OCI-LY7 (cell line): Measurements from ENCODE around the gene SERPINB10. TPM values are rescaled to one million over a fixed set of nuclear protein-coding genes. Genes with fewer than 3 reads are reported as not detected.

ENCODE experiments used
- BruUV-seq: library from RNA; stranded (reverse); fragments of 400-500 nt; replicated peaks from 2 replicates; lab custom pipeline; 2021; lab: Mats Ljungman, UMichigan
- CTCF ChIA-PET: fragments of 300-600 bp; sonication (Branson Sonifier 250); formaldehyde crosslinking; loops from one replicate; lab custom pipeline; 2022; ENCODE audit warnings: antibody characterized with exemption; ENCODE audit not compliant: unreplicated experiment; lab: Charles Lee
- POLR2A ChIA-PET: fragments of 300-600 bp; sonication (Branson Sonifier 250); formaldehyde crosslinking; loops from one replicate; lab custom pipeline; 2022; ENCODE audit warnings: antibody characterized with exemption; lab: Charles Lee
- DNase-seq: peaks from one replicate; pipeline ENCODE4 v3.0.0-alpha.2; 2015; ENCODE audit warnings: low spot score
- H2AFZ ChIP-seq: fragments of 200-600 bp; sonication (generic), shearing (Covaris generic); 2 replicates; pipeline ENCODE4 v1.6.1; 2014; ENCODE audit warnings: mild to moderate bottlenecking, antibody characterized with exemption, low read length, moderate library complexity
- H3K27ac ChIP-seq: fragments of 200-600 bp; sonication (generic); 2 replicates; pipeline ENCODE4 v1.5.1; 2014; ENCODE audit warnings: mixed run types, low read depth, mild to moderate bottlenecking, moderate library complexity, low read length, inconsistent platforms; ENCODE audit not compliant: poor library complexity, severe bottlenecking
- H3K36me3 ChIP-seq: fragments of 200-600 bp; sonication (generic); 2 replicates; pipeline ENCODE4 v1.6.1; 2014; ENCODE audit warnings: mild to moderate bottlenecking, antibody characterized with exemption, low read length, moderate library complexity, mixed read lengths; ENCODE audit not compliant: insufficient read depth
- H3K4me1 ChIP-seq: fragments of 200-600 bp; sonication (generic); 2 replicates; pipeline ENCODE4 v1.5.1; 2014; ENCODE audit warnings: mild to moderate bottlenecking, low read length; ENCODE audit not compliant: insufficient read depth, poor library complexity, severe bottlenecking
- H3K4me2 ChIP-seq: fragments of 200-600 bp; sonication (generic); 2 replicates; pipeline ENCODE4 v1.6.1; 2014; ENCODE audit warnings: mild to moderate bottlenecking, low read length
- H3K4me3 ChIP-seq: fragments of 200-600 bp; sonication (generic); 2 replicates; pipeline ENCODE4 v1.5.1; 2014; ENCODE audit warnings: mild to moderate bottlenecking, low read depth, low read length; ENCODE audit not compliant: poor library complexity, severe bottlenecking
- H3K79me2 ChIP-seq: fragments of 200-600 bp; sonication (generic); 2 replicates; pipeline ENCODE4 v1.6.1; 2016; ENCODE audit warnings: low read depth, mild to moderate bottlenecking, low read length, moderate library complexity, mixed read lengths; ENCODE audit not compliant: insufficient read depth
- H3K9me2 ChIP-seq: fragments of 200-600 bp; sonication (generic); 2 replicates; pipeline ENCODE4 v1.6.1; 2016; ENCODE audit warnings: mild to moderate bottlenecking, low read length, mixed read lengths; ENCODE audit not compliant: insufficient read depth
- H3K9me3 ChIP-seq: fragments of 200-600 bp; sonication (generic); 2 replicates; pipeline ENCODE4 v1.6.1; 2014; ENCODE audit warnings: mild to moderate bottlenecking, mixed run types, low read length, mixed read lengths
- H4K20me1 ChIP-seq: fragments of 200-600 bp; sonication (generic); 2 replicates; pipeline ENCODE4 v1.6.1; 2014; ENCODE audit warnings: mild to moderate bottlenecking, antibody characterized with exemption, low read length, moderate library complexity, mixed read lengths; ENCODE audit not compliant: insufficient read depth
- EZH2phosphoT487 ChIP-seq: fragments of 200-600 bp; sonication (generic); IDR thresholded peaks from 2 replicates; pipeline ENCODE4 v1.6.1; 2018; ENCODE audit warnings: low read depth, borderline replicate concordance, mild to moderate bottlenecking, mixed run types, antibody characterized with exemption, low read length, moderate library complexity, mixed read lengths
- intact Hi-C: fragments of 100-400 bp; cut with micrococcal nuclease; formaldehyde crosslinking; loops from one replicate; pipeline ENCODE4 v1.10.0; 2022; ENCODE audit not compliant: unreplicated experiment
- total RNA-seq, 2 experiments: library from RNA; depleted of rRNA in 1 of 2; stranded (reverse); fragments of >200 nt in 1 of 2; shearing (Covaris generic) in 1 of 2; gene quantifications; 2 replicates each; pipeline ENCODE4 v1.2.3, GENCODE V29; 2014 to 2022
- TF ChIP-seq, protein P1 (sequence below): fragments of 200-600 bp; sonication (generic); conservative IDR thresholded peaks from 2 replicates; pipeline ENCODE4 v1.5.1; 2014; ENCODE audit warnings: mild to moderate bottlenecking, antibody characterized with exemption, low read length, moderate library complexity, mixed read lengths

SERPINB10 gene
- total RNA-seq, 2 experiments from 2014 or later = not detected

GRCh38 chr18:63964908-63965307 is 57.1 kb downstream of the SERPINB10 start:
- TF ChIP-seq EZH2phosphoT487 = no peak
- TF ChIP-seq, protein P1, sequence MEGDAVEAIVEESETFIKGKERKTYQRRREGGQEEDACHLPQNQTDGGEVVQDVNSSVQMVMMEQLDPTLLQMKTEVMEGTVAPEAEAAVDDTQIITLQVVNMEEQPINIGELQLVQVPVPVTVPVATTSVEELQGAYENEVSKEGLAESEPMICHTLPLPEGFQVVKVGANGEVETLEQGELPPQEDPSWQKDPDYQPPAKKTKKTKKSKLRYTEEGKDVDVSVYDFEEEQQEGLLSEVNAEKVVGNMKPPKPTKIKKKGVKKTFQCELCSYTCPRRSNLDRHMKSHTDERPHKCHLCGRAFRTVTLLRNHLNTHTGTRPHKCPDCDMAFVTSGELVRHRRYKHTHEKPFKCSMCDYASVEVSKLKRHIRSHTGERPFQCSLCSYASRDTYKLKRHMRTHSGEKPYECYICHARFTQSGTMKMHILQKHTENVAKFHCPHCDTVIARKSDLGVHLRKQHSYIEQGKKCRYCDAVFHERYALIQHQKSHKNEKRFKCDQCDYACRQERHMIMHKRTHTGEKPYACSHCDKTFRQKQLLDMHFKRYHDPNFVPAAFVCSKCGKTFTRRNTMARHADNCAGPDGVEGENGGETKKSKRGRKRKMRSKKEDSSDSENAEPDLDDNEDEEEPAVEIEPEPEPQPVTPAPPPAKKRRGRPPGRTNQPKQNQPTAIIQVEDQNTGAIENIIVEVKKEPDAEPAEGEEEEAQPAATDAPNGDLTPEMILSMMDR = no peak
- peaks cover 5% of the 10 kb centered on the region for H3K4me1 ChIP-seq
- no peak overlapping the region for H3K4me3 ChIP-seq
- BruUV-seq = no TSS peak
- no peaks in the 10 kb centered on the region for H3K36me3 ChIP-seq
- no peak overlapping the region for H3K4me2 ChIP-seq
- no peaks in the 10 kb centered on the region for H3K9me3 ChIP-seq
- intact Hi-C loops = no loop called here
- no peak for DNase-seq
- H3K9me2 ChIP-seq = no peaks in the 10 kb centered on the region
- ChIA-PET CTCF (no interaction called here), POLR2A (no interaction called here)
- no peaks in the 10 kb centered on the region for H4K20me1 ChIP-seq
- no peak overlapping the region for H2AFZ ChIP-seq
- no peaks in the 10 kb centered on the region for H3K79me2 ChIP-seq
- H3K27ac ChIP-seq = no peak overlapping the region

GRCh38 chr18:63965716-63966330 is 58.1 kb downstream of the SERPINB10 start:
- Histone ChIP-seq H3K9me3 (no peaks in the 10 kb centered on the region), H3K4me3 (no peak overlapping the region), H2AFZ (no peak overlapping the region), H3K4me2 (no peak overlapping the region), H3K79me2 (no peaks in the 10 kb centered on the region), H3K36me3 (no peaks in the 10 kb centered on the region), H4K20me1 (no peaks in the 10 kb centered on the region), H3K9me2 (no peaks in the 10 kb centered on the region), H3K4me1 (peaks cover 5% of the 10 kb centered on the region), H3K27ac (no peak overlapping the region)
- no TSS peak for BruUV-seq
- CTCF ChIA-PET = no interaction called here
- TF ChIP-seq, protein P1 = no peak
- no peak for TF ChIP-seq EZH2phosphoT487
- no peak for DNase-seq
- POLR2A ChIA-PET = no interaction called here
- intact Hi-C loops = no loop called here
